ENCODE data around the gene LSM12. TPM values are rescaled to one million over a fixed set of nuclear protein-coding genes. Genes with fewer than 3 reads are reported as not detected.
"Not testable (repeated sequence)": the region's sequence is repeated elsewhere in the genome, so short reads cannot be mapped to it uniquely, and the experiment has no call there.

LSM12 gene
- polyA plus RNA-seq, 1 donor: 47.4 TPM

- no peak for DNase-seq
Observed at GRCh38 chr17:44077595-44077909, 11.1 kb upstream of the LSM12 start.

DNA sequence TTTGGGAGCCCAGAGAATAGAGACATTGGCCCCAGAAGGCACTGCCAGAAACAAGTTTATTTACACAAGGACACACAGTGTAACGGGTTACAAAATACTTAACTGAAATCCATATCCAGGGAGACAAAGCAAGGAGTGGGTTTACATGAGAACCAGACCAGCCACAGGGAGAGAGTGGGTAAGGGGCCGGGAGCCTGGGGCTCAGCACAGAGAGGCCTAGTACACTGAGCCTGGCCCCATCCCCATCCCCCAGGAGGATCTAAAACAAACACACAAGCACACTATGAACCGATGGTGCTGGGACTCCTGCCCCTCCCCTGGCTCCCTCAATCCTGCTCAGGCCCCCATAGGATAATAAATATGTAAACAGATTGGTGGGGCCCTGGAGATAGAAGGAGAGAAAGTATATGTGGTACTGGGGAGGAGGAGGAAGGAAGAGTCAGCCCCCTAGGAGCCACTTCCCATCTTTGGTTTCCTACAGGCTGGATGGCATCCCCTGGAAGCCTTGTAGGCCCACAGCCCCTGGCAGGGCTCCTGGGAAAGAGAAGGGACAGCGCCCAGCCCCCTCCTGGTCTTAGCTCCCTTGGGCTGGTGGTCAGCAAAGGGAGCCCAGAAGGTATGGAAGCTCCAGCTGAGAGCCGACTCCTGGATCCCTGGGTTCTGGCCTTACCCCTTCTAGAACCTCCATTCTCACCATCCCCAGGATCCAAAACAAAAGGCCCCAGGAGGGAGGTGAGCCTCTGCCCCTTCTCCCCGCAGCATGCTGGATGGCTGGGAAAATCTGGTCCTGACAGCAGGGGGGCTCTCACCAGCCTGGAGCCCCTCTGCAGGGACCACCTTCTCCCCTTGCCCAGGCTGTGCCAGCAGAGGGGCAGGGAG, 10.5 kb upstream of the LSM12 start:
- no peak for DNase-seq

DNA sequence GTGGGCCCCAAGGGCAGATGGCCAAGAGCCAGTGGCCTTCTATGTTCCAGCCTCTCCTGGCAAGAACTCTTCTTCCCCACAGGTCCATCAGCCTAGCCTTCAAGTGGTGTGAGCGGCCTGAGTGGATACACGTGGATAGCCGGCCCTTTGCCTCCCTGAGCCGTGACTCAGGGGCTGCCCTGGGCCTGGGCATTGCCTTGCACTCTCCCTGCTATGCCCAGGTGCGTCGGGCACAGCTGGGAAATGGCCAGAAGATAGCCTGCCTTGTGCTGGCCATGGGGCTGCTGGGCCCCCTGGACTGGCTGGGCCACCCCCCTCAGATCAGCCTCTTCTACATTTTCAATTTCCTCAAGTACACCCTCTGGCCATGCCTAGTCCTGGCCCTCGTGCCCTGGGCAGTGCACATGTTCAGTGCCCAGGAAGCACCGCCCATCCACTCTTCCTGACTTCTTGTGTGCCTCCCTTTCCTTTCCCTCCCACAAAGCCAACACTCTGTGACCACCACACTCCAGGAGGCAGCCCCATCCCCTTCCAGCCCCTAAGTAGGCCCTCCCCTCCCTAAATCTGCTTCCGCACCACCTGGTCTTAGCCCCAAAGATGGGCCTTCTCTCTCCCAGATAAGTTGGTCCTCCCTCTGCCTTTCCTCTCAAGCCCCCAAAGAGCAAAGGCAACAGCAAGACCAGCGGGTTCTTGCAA, 9.3 kb upstream of the LSM12 start:
- no peak for DNase-seq

DNA sequence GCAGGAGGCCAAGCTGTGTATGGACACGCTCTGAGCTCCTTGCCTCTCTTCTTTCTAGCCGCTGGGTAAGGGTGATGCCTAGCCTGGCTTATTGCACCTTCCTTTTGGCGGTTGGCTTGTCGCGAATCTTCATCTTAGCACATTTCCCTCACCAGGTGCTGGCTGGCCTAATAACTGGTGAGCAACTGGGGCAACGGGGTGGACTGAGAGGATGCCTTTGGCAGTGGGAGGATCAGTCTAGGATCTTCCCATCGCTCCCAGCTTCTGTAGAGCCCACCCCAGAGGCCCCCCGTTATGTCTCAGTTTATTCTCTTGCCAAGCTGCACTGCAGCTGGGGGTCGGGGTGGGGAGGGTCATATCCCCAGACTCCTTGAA, 8.4 kb upstream of the LSM12 start:
- no peak for DNase-seq

GRCh38 chr17:44074231-44074910, 7.9 kb upstream of the LSM12 start:
- no peak for DNase-seq

DNA sequence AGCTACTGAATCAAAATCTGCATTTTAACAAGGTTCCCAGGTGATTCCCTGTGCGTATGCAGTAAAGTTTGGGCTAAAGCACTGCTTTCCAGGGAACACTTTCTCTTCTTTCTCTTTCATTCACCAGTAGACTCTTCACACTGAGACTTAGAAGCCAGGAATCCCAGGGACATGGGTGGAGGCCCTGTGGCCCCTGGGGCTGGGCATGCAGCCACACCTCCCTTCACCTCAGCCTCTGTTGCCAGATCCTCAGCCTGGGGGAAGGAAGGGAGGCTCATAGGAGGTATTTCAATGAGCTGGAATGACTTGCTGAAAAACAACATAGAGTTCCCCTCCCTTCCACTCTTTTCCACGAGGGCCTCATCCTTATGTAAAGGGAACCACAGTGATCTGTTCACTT, 5.3 kb upstream of the LSM12 start:
- no peak for DNase-seq

DNA sequence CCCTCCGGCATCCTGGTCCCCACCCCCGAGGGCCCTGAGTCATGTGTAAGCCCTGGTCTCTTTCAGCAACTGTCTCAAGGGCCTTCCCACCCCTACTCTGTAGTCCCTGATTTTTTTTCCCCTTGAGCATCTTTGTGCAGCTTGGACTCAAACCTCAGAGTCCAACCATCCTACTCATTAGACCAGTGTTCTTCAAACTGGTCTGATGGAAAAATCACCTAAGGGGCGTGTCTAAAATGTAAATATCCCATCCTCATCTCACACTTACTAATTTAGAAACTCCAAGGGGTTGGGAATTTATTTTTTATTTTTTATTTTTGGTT, 4.7 kb upstream of the LSM12 start:
- DNase-seq: no peak

- peak; percentile 98 for DNase-seq
Observed at GRCh38 chr17:44070455-44071197, 4.2 kb upstream of the LSM12 start, which contains the start of gene G6PC3. Gene G6PC3 (plus strand): TSS chr17:44070735. CDS start chr17:44070966, 231 bp downstream.

DNA sequence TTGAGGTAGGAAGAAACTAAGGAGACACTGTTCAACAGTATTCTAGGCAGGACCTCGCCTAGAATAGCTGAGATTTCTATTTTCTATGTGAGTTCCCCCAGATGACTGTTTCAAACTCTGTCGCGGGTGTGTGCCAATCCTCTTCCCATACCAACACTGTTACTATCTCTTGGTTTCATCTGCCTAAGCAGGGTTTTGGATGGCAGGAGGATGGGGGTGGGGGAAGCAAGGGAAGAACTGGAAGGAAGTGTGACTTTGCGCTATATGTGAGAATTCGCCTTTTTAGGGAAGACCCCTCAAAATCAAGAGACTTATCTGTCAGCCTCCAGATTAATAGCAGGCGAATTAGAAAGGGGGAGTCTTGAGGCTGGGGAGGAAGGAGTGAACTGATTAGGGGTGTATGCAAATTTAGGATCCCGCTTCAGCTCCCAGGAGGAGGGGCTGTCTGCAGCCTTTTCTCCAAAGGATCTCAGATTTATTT, 3.5 kb upstream of the LSM12 start:
- DNase-seq: no peak

DNA sequence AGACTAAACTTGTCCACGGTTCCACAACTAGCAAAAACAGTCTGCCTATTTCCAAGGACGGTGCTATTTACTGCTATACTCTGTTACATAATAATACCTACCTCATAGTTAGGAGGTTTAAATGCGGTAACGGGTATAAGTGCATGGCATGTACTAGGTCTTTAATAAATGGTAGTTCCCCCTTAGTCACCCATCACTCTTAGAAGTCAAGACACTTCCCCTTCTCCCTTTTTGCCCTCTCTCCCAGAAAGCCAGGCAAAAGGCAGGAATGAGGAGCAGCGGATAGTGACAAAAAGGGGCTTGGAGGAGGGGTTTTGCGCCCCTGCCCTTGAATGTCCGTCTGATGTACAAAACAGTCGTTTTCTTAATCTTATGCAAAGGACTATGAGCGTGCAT, 1.1 kb upstream of the LSM12 start:
- DNase-seq: no peak

GRCh38 chr17:44065668-44066203, 735 bp downstream of the LSM12 start:
- no peak for DNase-seq

- DNase-seq: no peak
Observed at GRCh38 chr17:44063704-44064639, 2.5 kb downstream of the LSM12 start.

- no peak for DNase-seq
Observed at GRCh38 chr17:44062871-44063270, 3.6 kb downstream of the LSM12 start.

- DNase-seq: no peak
Observed at GRCh38 chr17:44061446-44061845, 5.0 kb downstream of the LSM12 start.

DNA sequence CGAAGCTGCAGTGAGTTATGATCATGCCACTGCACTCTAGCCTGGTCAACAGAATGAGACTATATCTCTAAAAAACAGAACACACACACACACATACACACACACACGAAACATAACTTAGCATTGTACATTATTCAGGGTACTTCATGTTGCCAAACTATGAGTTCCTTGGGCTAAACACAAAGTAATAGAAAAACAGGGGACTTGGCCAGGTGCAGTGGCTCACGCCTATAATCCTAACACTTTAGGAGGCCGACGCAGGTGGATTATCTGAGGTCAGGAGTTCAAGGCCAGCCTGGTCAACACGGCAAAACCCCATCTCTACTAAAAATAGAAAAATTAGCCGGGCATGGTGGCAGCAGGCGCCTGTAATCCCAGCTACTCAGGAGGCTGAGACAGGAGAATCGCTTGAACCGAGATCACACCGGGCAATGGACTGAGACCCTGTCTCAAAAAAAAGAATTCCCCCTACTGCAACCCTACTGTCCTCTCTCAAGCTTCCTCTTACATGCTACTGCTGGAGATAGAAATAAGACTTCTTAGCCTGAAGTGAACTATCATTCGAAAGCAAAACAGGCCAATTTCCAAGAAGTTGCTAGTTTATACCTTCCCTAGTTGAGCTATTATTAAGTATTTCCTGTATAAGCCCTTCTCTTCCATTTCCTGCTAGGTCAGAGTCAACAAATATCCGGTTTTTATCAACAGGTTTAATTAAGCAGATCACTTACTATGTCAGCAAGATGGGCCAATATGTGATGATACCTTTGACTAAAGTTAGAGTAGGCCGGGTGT, 7.2 kb downstream of the LSM12 start:
- DNase-seq: no peak

DNA sequence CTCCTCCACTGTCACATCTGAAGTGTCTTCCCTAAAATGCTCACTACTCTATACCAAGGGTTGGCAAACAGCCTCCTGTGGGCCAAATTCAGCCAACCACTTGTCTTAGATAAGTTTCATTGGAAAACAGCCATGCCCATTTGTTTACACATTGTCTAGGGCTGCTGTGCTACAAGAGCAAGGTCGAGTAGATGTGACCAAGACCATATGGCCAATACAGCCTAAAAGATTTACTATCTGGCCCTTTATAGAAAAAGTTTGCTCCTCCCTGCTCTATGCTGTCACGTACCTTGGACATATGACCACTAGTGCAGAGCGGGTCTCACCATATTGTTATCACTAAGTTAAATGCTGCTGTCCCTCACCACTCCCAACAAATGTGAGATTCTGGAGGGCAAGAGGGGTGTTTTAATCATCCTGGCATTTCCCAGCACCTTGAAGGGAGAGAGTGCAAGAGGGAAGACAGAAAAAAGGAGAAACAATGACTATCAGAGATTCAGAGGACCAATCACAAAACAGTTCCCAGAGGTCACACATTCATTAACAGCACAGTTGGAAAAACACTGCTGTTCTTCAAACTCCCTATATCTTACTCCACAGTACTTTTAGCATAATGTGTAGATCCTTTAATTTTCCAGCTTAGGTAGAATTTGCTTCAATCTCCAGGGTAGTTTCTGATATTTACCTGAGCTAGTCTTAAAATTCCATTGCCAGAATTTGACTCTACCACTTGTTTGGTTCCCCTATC, 13.2 kb downstream of the LSM12 start:
- no peak for DNase-seq

- no peak for DNase-seq
Observed at GRCh38 chr17:44049294-44050060, 17.0 kb downstream of the LSM12 start.

- not testable (repeated sequence) for DNase-seq
Observed at GRCh38 chr17:44046893-44047292, 19.6 kb downstream of the LSM12 start.

DNA sequence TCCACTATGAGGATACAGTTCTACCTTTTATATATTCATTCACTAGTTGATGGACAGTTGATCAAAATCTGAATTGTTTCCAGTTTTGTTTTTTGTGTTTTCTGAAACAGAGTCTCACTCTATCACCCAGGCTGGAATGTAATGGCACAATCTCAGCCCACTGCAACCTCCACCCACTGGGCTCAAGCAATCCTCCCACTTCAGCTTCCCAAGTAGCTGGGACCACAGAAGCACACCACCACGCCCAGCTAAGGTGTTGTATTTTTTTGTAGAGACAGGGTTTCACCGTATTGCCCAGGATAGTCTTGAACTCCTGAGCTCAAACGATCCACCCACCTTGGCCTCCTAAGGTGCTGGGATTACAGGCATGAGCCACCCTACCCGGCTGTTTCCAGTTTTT, 21.0 kb downstream of the LSM12 start:
- DNase-seq: no peak
